Caki2 (cell line): ENCODE results near the gene TREML1. TPM values are rescaled to one million over a fixed set of nuclear protein-coding genes. Genes with fewer than 3 reads are reported as not detected.
A peak's percentile ranks its signal among the peaks of the same experiment; 100 is the strongest.

ENCODE experiments used
- DNase-seq: peaks from one replicate; pipeline ENCODE4 v3.0.0-alpha.2; 2015; ENCODE audit warnings: low read depth
- in situ Hi-C: cut with HindIII; loops from 2 replicates; pipeline ENCODE4 v1.10.0; 2016; ENCODE audit warnings: low sequenced_read_pairs, low pct_unique_long_range_greater_than_20kb, mixed read lengths
- total RNA-seq: library from RNA; depleted of rRNA; stranded (reverse); fragments of >200 nt; shearing (Covaris generic); gene quantifications from 2 replicates; pipeline ENCODE4 v1.2.3, GENCODE V29; 2014; ENCODE audit warnings: low replicate concordance

TREML1 gene
- total RNA-seq, 1 experiment from 2014 or later: not detected

GRCh38 chr6:41182069-41183034, 28.2 kb upstream of the TREML1 start:
- in situ Hi-C loops: no loop called here
- DNase-seq: peak; percentile 50

DNA sequence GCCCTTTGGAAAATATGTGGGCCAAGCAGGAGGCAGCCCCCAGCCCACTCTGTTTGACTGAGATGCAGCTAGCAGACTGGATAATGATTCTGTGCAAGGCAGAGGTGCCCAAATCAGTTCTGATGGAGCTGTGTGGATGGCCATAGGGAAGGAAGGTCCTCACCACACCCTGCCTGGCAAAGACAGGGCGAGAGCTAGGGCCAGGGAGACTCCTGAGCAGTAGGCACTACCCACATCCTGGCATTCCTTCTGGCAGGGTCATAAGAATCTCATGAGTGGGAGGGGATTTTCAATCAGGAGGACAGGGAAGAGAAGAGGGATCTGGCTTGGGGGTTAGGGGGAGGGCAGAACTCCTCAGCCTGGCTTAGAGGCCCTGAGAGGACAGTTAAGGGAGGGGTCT, 27.4 kb upstream of the TREML1 start:
- in situ Hi-C loops: no loop called here
- no peak for DNase-seq

- in situ Hi-C loops: no loop called here
- DNase-seq: no peak
Observed at GRCh38 chr6:41179163-41179562, 25.0 kb upstream of the TREML1 start.

- in situ Hi-C loops: no loop called here
- DNase-seq: no peak
Observed at GRCh38 chr6:41177695-41178094, 23.5 kb upstream of the TREML1 start.

- DNase-seq: no peak
- in situ Hi-C loops: no loop called here
Observed at GRCh38 chr6:41177287-41177686, 23.1 kb upstream of the TREML1 start.

GRCh38 chr6:41176189-41176588, 22.0 kb upstream of the TREML1 start:
- DNase-seq: no peak
- in situ Hi-C loops: no loop called here

DNA sequence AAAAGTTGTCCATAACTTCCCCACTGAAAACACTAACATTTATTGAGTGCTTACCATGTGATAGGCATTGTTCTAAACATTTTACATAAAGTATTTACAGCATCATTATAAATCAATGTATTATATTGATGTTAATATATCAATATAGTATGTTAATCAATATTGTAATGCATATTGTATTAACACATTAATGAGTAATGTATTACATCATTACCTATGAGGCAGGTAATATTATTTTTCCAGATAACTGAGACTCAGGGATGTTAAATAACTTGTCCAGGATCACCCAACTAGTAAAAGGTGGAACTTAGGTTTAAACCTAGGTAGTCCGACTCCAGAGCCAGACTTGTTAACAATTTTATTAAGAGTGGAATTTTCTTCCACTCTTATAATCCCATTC, 20.9 kb upstream of the TREML1 start:
- DNase-seq: no peak
- in situ Hi-C loops: no loop called here

GRCh38 chr6:41174610-41175009, 20.5 kb upstream of the TREML1 start:
- in situ Hi-C loops: no loop called here
- no peak for DNase-seq

- no peak for DNase-seq
- in situ Hi-C loops: no loop called here
Observed at GRCh38 chr6:41171908-41172307, 17.8 kb upstream of the TREML1 start.

DNA sequence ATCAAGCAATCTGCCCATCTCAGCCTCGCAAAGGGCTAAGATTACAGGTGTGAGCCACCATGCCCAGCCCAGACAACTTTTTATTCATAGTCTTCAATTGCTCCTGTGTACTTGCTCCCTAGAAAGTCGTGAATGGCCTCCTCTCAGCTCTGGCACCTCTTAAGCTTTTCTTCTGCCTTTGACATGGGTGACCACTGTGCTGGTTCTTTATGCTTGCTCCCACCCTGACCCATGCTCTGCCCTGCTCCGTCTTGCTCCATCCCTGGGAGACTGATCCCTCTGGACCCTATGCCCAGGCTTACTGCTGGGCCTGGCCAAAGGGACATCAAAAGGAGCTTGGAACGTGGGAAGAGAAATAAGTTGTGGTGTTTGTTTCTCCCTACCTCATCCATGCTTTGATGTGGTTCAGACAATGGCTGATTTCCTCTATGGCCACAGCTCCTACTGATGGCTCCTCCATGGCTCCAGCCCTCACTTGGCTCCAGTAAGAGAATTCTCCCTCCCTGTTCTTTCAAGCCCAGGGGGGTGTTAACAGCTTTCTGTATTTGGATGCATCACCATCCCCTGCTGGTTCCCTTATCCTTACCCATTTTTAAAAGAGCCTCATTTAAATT, 16.5 kb upstream of the TREML1 start:
- in situ Hi-C loops: no loop called here
- DNase-seq: no peak

DNA sequence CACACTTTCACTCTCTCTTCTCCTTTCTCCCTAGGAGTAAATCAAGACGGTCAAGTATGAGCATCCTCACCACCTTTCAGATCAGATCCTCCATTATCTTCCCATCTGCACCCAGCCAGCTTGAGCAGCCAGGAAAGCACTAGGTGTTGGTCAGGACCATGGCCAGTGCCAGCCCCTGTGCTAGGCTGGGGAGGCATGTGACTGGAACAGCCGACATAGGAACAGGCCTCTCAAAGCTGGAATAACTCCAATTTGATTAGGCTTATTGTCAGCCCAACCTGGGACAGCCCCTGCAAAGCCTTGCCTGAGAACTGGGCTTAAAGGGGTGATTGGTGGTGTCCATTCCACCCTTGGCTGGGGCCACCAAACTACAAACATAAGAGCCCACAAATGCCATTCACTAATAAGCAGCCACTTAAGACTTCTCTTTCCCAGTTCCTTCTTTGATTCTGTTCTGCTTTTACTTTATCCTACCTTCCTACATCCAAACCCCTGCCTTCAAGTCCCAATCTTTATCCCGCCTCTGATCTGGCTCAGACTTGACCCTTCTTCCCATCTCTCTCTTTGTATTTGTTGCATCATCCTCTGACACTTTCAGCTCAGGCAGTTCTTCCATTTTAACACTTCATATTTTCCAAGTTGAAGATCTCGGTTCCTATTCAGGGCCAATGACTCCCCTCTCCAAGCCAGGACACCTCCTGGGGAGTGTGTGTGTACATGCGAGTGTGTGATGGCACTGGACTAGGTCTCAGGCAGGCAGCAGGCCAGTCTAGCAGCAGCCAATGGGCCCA, 13.2 kb upstream of the TREML1 start:
- in situ Hi-C loops: no loop called here
- peak; percentile 33 for DNase-seq

DNA sequence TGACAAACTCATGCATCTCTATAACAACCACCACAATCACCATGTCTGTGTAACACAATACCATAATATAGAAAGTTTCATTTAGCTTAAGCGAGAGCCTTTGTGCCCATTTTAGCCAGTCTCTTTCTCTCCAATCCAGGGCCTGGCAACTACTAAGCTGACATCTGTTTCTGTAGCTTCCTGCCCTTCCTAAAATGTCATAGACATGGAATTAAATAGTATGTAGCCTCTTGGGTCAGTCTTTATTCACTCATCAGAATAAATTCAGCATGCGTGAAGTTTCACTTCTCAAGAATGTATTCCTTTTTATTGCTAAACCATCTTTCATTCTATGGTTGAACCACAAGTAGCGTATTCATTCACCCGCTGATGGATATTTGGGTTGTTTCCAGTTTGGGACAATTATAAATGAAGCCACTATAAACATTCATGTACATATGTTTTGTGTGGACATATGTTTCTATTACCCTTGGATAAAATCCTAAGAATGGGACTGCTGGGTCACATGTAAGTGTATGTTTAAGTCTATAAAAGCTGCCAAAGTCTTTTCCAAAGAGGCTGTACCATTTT, 10.5 kb upstream of the TREML1 start:
- in situ Hi-C loops: no loop called here
- no peak for DNase-seq

DNA sequence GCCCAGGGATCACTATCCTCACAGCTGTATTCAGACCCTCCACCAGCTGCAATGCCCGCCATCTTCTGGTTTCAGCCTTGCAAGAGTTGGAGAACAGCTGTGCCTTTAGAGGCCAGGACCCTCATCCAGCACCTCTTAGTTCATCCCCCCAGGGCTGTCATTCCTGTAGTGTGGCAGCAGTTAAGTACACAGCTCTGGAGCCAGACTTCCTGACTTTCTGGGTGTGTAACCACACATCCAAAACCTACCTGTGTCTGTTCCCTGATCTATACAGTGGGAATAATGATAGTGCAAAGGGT, 9.2 kb upstream of the TREML1 start:
- in situ Hi-C loops: no loop called here
- DNase-seq: no peak

DNA sequence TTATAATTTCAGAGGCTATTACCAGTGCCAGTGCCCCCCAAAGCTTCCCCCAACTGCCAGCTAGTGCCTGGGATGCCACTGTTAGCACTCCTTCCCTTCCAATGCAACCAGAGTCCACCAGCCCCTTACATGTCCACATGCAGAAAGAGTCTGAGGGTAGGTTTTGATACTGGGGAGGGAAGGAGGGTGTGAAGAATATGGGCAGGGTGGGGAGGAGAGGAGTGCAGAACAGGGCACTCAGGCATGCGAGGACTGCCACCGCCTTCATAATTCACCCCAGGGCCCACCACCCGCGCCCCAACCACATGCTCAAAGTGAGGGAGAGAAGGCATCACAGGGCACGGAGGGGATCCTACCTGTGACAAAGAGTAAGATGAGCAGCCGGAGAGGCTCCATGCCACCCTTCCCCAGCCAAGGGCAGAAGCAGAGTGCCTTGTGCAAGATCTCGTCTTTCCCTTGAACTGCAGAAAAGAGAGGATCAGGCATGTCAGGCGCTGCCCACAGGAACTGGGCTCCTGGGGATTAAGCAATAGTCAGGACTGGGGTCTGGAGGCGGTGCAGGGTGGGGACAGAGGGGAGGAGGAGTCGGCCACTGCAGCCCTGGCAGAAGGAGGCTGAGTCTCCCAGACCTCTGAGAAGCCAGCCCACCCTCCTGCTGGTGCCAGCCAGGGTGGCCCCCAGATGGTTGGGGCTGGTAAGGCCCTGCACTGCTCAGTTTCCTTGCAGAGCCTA, 8.7 kb upstream of the TREML1 start, which contains the start of gene TREM2:
Gene TREM2, minus strand, starts transcription at position 430 of the 732 bp plus-strand sequence. Its CDS starts 34 bp downstream, at position 396.
- in situ Hi-C loops: no loop called here
- DNase-seq: no peak

DNA sequence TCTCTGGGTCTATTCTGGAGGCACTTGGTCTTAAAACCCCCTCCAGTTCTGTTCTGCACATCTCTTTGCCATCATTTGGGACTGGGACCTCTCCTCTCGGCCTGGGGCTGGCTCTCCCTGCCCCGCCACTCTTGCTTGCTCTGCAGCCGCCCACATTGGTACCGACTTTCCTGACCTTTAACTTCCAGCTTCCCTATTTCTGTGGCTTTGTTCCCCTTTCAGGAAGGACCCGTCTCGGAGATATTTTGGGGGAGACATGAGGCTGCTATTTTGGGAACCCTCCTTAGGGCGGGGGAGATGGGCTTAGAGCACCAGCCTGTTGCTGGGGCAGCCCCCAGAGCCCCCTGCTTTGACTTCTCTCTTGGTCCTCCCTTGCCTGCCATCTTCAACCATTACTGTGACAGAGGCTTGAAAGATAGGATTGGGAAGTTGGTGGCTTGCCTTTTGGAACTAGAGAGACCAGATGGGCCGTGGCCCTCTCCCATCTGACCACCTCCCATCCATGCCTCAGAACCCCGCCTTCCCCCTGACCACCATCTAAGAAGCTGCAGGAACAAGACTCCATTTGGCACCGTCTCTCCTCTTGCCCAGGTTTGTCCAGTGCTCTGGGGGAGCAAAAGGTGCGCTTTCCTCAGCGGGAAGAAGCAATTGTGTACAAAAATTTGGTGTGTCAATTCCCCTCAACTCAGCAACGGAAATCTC, 7.9 kb upstream of the TREML1 start:
- no peak for DNase-seq
- in situ Hi-C loops: no loop called here

DNA sequence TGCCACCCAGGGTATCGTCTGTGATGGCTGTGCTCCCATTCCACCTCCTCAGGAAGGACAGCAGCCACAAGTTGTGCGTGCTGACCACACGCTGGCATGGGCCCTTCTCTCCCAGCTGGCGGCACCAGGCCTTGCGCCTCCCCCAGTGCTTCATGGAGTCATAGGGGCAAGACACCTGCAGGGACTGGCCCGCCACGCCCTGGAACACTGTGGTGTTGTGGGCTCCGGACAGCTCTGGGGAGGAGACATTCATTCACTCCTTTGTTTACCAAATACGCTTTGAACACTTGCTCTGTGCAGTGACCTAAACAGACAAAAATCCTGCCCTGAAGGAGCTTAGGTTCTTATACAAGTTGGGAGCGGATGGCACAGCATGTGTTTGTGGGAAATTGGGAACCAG, 7.2 kb upstream of the TREML1 start:
- in situ Hi-C loops: no loop called here
- no peak for DNase-seq

GRCh38 chr6:41160933-41161332, 6.8 kb upstream of the TREML1 start:
- no peak for DNase-seq
- in situ Hi-C loops: no loop called here
